SK-N-SH (cell line): ENCODE results near the gene CEACAM5. TPM values are rescaled to one million over a fixed set of nuclear protein-coding genes. Genes with fewer than 3 reads are reported as not detected.

Source experiments
- CTCF ChIA-PET: fragments of 300-600, 350-600 bp; formaldehyde crosslinking; extraction: SDS; loops from one replicate; lab custom pipeline; 2021; lab: Yijun Ruan, JAX
- POLR2A ChIA-PET: fragments of 350-600 bp; sonication (Branson Sonifier 250); formaldehyde crosslinking; extraction: SDS; loops from one replicate; lab custom pipeline; 2020; ENCODE audit warnings: antibody characterized with exemption, inconsistent platforms; lab: Yijun Ruan, JAX
- DNase-seq: peaks from one replicate; pipeline ENCODE4 v3.0.0; 2012
- H2AFZ ChIP-seq: fragments of 200-600 bp; sonication (generic); 2 replicates; pipeline ENCODE4 v1.8.1; 2016; ENCODE audit warnings: antibody characterized with exemption, mild to moderate bottlenecking, low read depth
- H3F3A ChIP-seq: fragments of 200-600 bp; sonication (generic); replicated peaks from 2 replicates; pipeline ENCODE3; 2016; ENCODE audit warnings: antibody characterized with exemption, mild to moderate bottlenecking; ENCODE audit not compliant: insufficient read depth
- H3K27ac ChIP-seq, 2 experiments: fragments of 200-500 bp in 1 of 2; fragments of 200-600 bp in 1 of 2; sonication (Bioruptor generic) in 1 of 2; sonication (generic), shearing (Covaris generic) in 1 of 2; 2 replicates each; pipeline versions ENCODE4 v1.5.1 to v1.6.1; 2014 to 2016; ENCODE audit warnings: low read depth in 2 of 2, inconsistent platforms in 1 of 2, low read length in 1 of 2, mild to moderate bottlenecking in 1 of 2, mixed read lengths in 1 of 2
- H3K27me3 ChIP-seq: fragments of 200-600 bp; sonication (generic), shearing (Covaris generic); 2 replicates; pipeline ENCODE4 v1.6.1; 2016; ENCODE audit warnings: mixed run types; ENCODE audit not compliant: insufficient read depth
- H3K36me3 ChIP-seq, 2 experiments: fragments of 200-500 bp in 1 of 2; fragments of 200-600 bp in 1 of 2; sonication (Bioruptor generic) in 1 of 2; sonication (generic) in 1 of 2; replicated peaks in 1 of 2; 2 replicates each; pipeline versions ENCODE3 to v1.5.1; 2014 to 2016; ENCODE audit warnings: low read length in 1 of 2, mild to moderate bottlenecking in 1 of 2; ENCODE audit not compliant: insufficient read depth in 2 of 2, control insufficient read depth in 1 of 2
- H3K4me1 ChIP-seq, 2 experiments: fragments of 200-500 bp in 1 of 2; fragments of 200-600 bp in 1 of 2; sonication (Bioruptor generic) in 1 of 2; sonication (generic), shearing (Covaris generic) in 1 of 2; 2 replicates each; pipeline versions ENCODE4 v1.5.1 to v1.6.1; 2014 to 2016; ENCODE audit warnings: low read depth in 1 of 2, low read length in 1 of 2, mixed run types in 1 of 2; ENCODE audit not compliant: insufficient read depth in 2 of 2, control insufficient read depth in 1 of 2
- H3K4me2 ChIP-seq: fragments of 200-600 bp; sonication (generic), shearing (Covaris generic); 2 replicates; pipeline ENCODE4 v1.6.1; 2017; ENCODE audit warnings: mixed run types
- H3K4me3 ChIP-seq, 2 experiments: fragments of 200-500 bp in 1 of 2; fragments of 200-600 bp in 1 of 2; sonication (Bioruptor generic) in 1 of 2; sonication (generic), shearing (Covaris generic) in 1 of 2; 2 replicates each; pipeline versions ENCODE4 v1.5.1 to v1.8.1; 2014 to 2016; ENCODE audit warnings: low read depth in 2 of 2, inconsistent platforms in 1 of 2, low read length in 1 of 2, mild to moderate bottlenecking in 1 of 2, mixed read lengths in 1 of 2, moderate library complexity in 1 of 2
- H3K79me2 ChIP-seq: fragments of 200-600 bp; sonication (generic); 2 replicates; pipeline ENCODE4 v1.8.1; 2017; ENCODE audit warnings: mild to moderate bottlenecking; ENCODE audit not compliant: insufficient read depth
- H3K9ac ChIP-seq: fragments of 200-600 bp; sonication (generic); 2 replicates; pipeline ENCODE4 v1.6.1; 2017; ENCODE audit warnings: mixed run types
- H3K9me2 ChIP-seq: fragments of 200-600 bp; sonication (generic); 2 replicates; pipeline ENCODE4 v1.6.1; 2017; ENCODE audit warnings: mixed run types
- H3K9me3 ChIP-seq: fragments of 200-600 bp; sonication (generic); 2 replicates; pipeline ENCODE4 v1.6.1; 2017; ENCODE audit warnings: mixed run types, mild to moderate bottlenecking, moderate library complexity
- H4K20me1 ChIP-seq: fragments of 200-600 bp; sonication (generic); 2 replicates; pipeline ENCODE4 v1.6.1; 2017; ENCODE audit warnings: mild to moderate bottlenecking, mixed run types; ENCODE audit not compliant: insufficient read depth
- CHD2 ChIP-seq: fragments of 150-350 bp; IDR thresholded peaks from 2 replicates; pipeline ENCODE4 v1.6.1; 2018; ENCODE audit warnings: low read length; ENCODE audit not compliant: partially characterized antibody
- ELF1 ChIP-seq: IDR thresholded peaks from 2 replicates; pipeline ENCODE4 v1.4.0; 2012
- EP300 ChIP-seq, 2 experiments: IDR thresholded peaks; 2 replicates each; pipeline versions ENCODE4 v1.4.0 to v1.6.1; 2012; ENCODE audit warnings: borderline replicate concordance in 1 of 2, low read depth in 1 of 2, low read length in 1 of 2
- FOSL2 ChIP-seq: IDR thresholded peaks from 2 replicates; pipeline ENCODE4 v1.4.0; 2012; ENCODE audit warnings: low read depth, mild to moderate bottlenecking, moderate library complexity, borderline replicate concordance
- FOXJ3 ChIP-seq: sonication (generic); formaldehyde crosslinking; IDR thresholded peaks from 2 replicates; pipeline ENCODE4 v1.5.1; 2020; ENCODE audit warnings: mild to moderate bottlenecking, missing genetic modification reagents
- GABPA ChIP-seq: IDR thresholded peaks from 2 replicates; pipeline ENCODE4 v1.4.0; 2012; ENCODE audit warnings: low read depth, mild to moderate bottlenecking
- JUND ChIP-seq: IDR thresholded peaks from 2 replicates; pipeline ENCODE4 v1.4.0; 2012
- MEF2A ChIP-seq: IDR thresholded peaks from 2 replicates; pipeline ENCODE4 v1.4.0; 2012; ENCODE audit warnings: low read depth, borderline replicate concordance
- POLR2AphosphoS5 ChIP-seq: IDR thresholded peaks from 2 replicates; pipeline ENCODE4 v1.6.1; 2012; ENCODE audit warnings: low read depth, low read length
- RAD21 ChIP-seq: IDR thresholded peaks from 2 replicates; pipeline ENCODE4 v1.6.1; 2012; ENCODE audit warnings: mild to moderate bottlenecking, low read length
- RFX5 ChIP-seq: IDR thresholded peaks from 2 replicates; pipeline ENCODE4 v1.6.1; 2012; ENCODE audit warnings: mild to moderate bottlenecking, improper control_type of control experiment, low read length
- SMC3 ChIP-seq: IDR thresholded peaks from 2 replicates; pipeline ENCODE4 v1.6.1; 2012; ENCODE audit warnings: low read depth, low read length, improper control_type of control experiment
- TCF12 ChIP-seq: IDR thresholded peaks from 2 replicates; pipeline ENCODE4 v1.4.0; 2012
- TEAD4 ChIP-seq: IDR thresholded peaks from 2 replicates; pipeline ENCODE4 v1.4.0; 2012; ENCODE audit warnings: mild to moderate bottlenecking, borderline replicate concordance; ENCODE audit not compliant: insufficient read depth
- WGBS: methylation state at CpG from one replicate; pipeline ENCODE4 v1.1.6; 2017; ENCODE audit warnings: low lambda C conversion rate; 5-methylcytosine and 5-hydroxymethylcytosine counted together
- polyA plus RNA-seq, 3 experiments: library from polyadenylated mRNA; depleted of rRNA; stranded (reverse); fragments of >200 nt; gene quantifications; 2 replicates each; pipeline ENCODE4 v1.2.3, GENCODE V29; 2012
- TF ChIP-seq, protein P1 (sequence below): IDR thresholded peaks from 2 replicates; pipeline ENCODE4 v1.4.0; 2012; ENCODE audit warnings: low read depth, borderline replicate concordance
- TF ChIP-seq, protein P2 (sequence below): fragments of 200-600 bp; sonication (generic); IDR thresholded peaks from 2 replicates; pipeline ENCODE4 v1.6.1; 2017; ENCODE audit warnings: antibody characterized with exemption, mild to moderate bottlenecking, moderate library complexity
- TF ChIP-seq, protein P3 (sequence below): IDR thresholded peaks from 2 replicates; pipeline ENCODE4 v1.4.0; 2012; ENCODE audit warnings: low read depth
- TF ChIP-seq, protein P4 (sequence below): fragments of 150-350 bp; IDR thresholded peaks from 2 replicates; pipeline ENCODE4 v1.6.1; 2016; ENCODE audit warnings: mild to moderate bottlenecking, low read depth, low read length
- TF ChIP-seq, protein P5 (sequence below): IDR thresholded peaks from 2 replicates; pipeline ENCODE4 v1.4.0; 2012; ENCODE audit warnings: low read depth, borderline replicate concordance

CEACAM5 gene
- polyA plus RNA-seq, 1 of the 3 experiments (the other 2 are of a cell fraction) = not detected

DNA sequence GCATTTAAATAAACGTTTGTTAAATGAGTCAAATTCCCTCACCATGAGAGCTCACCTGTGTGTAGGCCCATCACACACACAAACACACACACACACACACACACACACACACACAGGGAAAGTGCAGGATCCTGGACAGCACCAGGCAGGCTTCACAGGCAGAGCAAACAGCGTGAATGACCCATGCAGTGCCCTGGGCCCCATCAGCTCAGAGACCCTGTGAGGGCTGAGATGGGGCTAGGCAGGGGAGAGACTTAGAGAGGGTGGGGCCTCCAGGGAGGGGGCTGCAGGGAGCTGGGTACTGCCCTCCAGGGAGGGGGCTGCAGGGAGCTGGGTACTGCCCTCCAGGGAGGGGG is 8.5 kb upstream of the CEACAM5 start:
- H3K4me1 ChIP-seq = peaks cover 0 to 16% of the 10 kb centered on the region in 2 experiments; a peak in 1 of 4 replicates
- H4K20me1 ChIP-seq = no peaks in the 10 kb centered on the region
- no peaks in the 10 kb centered on the region for H3F3A ChIP-seq
- H3K4me3 ChIP-seq = no peak overlapping the region
- ChIA-PET CTCF (no interaction called here), POLR2A (no interaction called here)
- WGBS = 6% methylated on average over 2 of the region's 2 CpGs
- H3K27ac ChIP-seq = no peak overlapping the region
- H3K79me2 ChIP-seq = no peaks in the 10 kb centered on the region
- no peak for DNase-seq
- no peaks in the 10 kb centered on the region for H3K27me3 ChIP-seq
- H3K9me3 ChIP-seq = no peaks in the 10 kb centered on the region
- H3K36me3 ChIP-seq = no peaks in the 10 kb centered on the region
- TF ChIP-seq SMC3 (no peak), EP300 (IDR thresholded peaks at IDR 0.05; ENCODE audit: borderline replicate concordance in 1 of 2, low read depth in 1 of 2, low read length in 1 of 2) (no peak), JUND (no peak), TEAD4 (no peak), ELF1 (no peak)
- TF ChIP-seq, protein P1, sequence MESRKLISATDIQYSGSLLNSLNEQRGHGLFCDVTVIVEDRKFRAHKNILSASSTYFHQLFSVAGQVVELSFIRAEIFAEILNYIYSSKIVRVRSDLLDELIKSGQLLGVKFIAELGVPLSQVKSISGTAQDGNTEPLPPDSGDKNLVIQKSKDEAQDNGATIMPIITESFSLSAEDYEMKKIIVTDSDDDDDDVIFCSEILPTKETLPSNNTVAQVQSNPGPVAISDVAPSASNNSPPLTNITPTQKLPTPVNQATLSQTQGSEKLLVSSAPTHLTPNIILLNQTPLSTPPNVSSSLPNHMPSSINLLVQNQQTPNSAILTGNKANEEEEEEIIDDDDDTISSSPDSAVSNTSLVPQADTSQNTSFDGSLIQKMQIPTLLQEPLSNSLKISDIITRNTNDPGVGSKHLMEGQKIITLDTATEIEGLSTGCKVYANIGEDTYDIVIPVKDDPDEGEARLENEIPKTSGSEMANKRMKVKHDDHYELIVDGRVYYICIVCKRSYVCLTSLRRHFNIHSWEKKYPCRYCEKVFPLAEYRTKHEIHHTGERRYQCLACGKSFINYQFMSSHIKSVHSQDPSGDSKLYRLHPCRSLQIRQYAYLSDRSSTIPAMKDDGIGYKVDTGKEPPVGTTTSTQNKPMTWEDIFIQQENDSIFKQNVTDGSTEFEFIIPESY = no peak
- TF ChIP-seq, protein P2, sequence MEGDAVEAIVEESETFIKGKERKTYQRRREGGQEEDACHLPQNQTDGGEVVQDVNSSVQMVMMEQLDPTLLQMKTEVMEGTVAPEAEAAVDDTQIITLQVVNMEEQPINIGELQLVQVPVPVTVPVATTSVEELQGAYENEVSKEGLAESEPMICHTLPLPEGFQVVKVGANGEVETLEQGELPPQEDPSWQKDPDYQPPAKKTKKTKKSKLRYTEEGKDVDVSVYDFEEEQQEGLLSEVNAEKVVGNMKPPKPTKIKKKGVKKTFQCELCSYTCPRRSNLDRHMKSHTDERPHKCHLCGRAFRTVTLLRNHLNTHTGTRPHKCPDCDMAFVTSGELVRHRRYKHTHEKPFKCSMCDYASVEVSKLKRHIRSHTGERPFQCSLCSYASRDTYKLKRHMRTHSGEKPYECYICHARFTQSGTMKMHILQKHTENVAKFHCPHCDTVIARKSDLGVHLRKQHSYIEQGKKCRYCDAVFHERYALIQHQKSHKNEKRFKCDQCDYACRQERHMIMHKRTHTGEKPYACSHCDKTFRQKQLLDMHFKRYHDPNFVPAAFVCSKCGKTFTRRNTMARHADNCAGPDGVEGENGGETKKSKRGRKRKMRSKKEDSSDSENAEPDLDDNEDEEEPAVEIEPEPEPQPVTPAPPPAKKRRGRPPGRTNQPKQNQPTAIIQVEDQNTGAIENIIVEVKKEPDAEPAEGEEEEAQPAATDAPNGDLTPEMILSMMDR = no peak
- no peak overlapping the region for H3K4me2 ChIP-seq
- no peak overlapping the region for H3K9ac ChIP-seq
- H2AFZ ChIP-seq = no peak overlapping the region
- H3K9me2 ChIP-seq = no peaks in the 10 kb centered on the region

DNA sequence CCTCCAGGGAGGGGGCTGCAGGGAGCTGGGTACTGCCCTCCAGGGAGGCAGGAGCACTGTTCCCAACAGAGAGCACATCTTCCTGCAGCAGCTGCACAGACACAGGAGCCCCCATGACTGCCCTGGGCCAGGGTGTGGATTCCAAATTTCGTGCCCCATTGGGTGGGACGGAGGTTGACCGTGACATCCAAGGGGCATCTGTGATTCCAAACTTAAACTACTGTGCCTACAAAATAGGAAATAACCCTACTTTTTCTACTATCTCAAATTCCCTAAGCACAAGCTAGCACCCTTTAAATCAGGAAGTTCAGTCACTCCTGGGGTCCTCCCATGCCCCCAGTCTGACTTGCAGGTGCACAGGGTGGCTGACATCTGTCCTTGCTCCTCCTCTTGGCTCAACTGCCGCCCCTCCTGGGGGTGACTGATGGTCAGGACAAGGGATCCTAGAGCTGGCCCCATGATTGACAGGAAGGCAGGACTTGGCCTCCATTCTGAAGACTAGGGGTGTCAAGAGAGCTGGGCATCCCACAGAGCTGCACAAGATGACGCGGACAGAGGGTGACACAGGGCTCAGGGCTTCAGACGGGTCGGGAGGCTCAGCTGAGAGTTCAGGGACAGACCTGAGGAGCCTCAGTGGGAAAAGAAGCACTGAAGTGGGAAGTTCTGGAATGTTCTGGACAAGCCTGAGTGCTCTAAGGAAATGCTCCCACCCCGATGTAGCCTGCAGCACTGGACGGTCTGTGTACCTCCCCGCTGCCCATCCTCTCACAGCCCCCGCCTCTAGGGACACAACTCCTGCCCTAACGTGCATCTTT is 7.8 kb upstream of the CEACAM5 start:
- Histone ChIP-seq H3K9me3 (no peaks in the 10 kb centered on the region), H3K9ac (no peak overlapping the region), H2AFZ (no peak overlapping the region), H4K20me1 (no peaks in the 10 kb centered on the region), H3K27ac (no peak overlapping the region), H3K4me2 (no peak overlapping the region), H3F3A (no peaks in the 10 kb centered on the region), H3K4me1 (peaks cover 0 to 16% of the 10 kb centered on the region in 2 experiments; a peak in 1 of 4 replicates), H3K27me3 (peaks cover under 1% of the 10 kb centered on the region; the same call in 1 of the 2 replicates), H3K79me2 (no peaks in the 10 kb centered on the region), H3K36me3 (no peaks in the 10 kb centered on the region), H3K4me3 (no peak overlapping the region), H3K9me2 (no peaks in the 10 kb centered on the region)
- ChIA-PET POLR2A (no interaction called here), CTCF (interaction anchor here (1.2 to 1.7 kb wide), 2 partner anchors 9 to 94 kb away, joined by 3 to 12 read pairs; no protein-coding TSS in a partner anchor)
- DNase-seq = no peak
- 15% methylated on average over 13 of the region's 13 CpGs for WGBS
- TF ChIP-seq RAD21 = no peak
- TF ChIP-seq ELF1 = no peak
- TF ChIP-seq, protein P3, sequence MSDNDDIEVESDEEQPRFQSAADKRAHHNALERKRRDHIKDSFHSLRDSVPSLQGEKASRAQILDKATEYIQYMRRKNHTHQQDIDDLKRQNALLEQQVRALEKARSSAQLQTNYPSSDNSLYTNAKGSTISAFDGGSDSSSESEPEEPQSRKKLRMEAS = no peak
- no peak for TF ChIP-seq CHD2
- TF ChIP-seq RFX5 = no peak
- TF ChIP-seq, protein P4, sequence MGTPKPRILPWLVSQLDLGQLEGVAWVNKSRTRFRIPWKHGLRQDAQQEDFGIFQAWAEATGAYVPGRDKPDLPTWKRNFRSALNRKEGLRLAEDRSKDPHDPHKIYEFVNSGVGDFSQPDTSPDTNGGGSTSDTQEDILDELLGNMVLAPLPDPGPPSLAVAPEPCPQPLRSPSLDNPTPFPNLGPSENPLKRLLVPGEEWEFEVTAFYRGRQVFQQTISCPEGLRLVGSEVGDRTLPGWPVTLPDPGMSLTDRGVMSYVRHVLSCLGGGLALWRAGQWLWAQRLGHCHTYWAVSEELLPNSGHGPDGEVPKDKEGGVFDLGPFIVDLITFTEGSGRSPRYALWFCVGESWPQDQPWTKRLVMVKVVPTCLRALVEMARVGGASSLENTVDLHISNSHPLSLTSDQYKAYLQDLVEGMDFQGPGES = no peak
- TF ChIP-seq FOSL2 = no peak
- no peak for TF ChIP-seq FOXJ3
- no peak for TF ChIP-seq JUND
- TF ChIP-seq, protein P5, sequence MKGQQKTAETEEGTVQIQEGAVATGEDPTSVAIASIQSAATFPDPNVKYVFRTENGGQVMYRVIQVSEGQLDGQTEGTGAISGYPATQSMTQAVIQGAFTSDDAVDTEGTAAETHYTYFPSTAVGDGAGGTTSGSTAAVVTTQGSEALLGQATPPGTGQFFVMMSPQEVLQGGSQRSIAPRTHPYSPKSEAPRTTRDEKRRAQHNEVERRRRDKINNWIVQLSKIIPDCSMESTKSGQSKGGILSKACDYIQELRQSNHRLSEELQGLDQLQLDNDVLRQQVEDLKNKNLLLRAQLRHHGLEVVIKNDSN = no peak
- no peak for TF ChIP-seq GABPA
- no peak for TF ChIP-seq MEF2A
- TF ChIP-seq POLR2AphosphoS5 = no peak
- TF ChIP-seq, protein P1 = no peak
- TF ChIP-seq TCF12 = no peak
